ENCODE measurements around the gene TDRD9. TPM values are rescaled to one million over a fixed set of nuclear protein-coding genes. Genes with fewer than 3 reads are reported as not detected.

The TDRD9 gene
- total RNA-seq, 6 experiments from 2014 or later, result 0.31 to 0.86 (median 0.43) TPM; not detected in 1

DNA sequence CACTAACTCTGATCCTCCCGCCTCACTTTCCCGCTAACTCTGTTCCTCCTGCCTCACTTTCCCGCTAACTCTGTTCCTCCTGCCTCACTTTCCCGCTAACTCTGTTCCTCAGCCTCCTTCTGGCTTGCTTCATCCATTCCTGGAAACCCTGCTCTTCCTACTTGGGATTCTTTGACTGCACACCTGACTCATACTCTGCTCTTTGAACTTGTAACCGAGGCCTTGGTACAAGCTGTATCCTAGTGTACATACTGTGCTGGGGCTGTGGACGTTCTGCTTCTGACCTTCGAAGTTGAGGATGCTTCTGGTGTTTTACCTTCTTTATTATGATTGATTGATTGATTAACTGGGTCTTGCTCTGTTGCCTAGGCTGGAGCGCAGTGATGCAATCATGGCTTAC lies 77.2 kb downstream of the TDRD9 start:
- TF ChIP-seq, protein P1, sequence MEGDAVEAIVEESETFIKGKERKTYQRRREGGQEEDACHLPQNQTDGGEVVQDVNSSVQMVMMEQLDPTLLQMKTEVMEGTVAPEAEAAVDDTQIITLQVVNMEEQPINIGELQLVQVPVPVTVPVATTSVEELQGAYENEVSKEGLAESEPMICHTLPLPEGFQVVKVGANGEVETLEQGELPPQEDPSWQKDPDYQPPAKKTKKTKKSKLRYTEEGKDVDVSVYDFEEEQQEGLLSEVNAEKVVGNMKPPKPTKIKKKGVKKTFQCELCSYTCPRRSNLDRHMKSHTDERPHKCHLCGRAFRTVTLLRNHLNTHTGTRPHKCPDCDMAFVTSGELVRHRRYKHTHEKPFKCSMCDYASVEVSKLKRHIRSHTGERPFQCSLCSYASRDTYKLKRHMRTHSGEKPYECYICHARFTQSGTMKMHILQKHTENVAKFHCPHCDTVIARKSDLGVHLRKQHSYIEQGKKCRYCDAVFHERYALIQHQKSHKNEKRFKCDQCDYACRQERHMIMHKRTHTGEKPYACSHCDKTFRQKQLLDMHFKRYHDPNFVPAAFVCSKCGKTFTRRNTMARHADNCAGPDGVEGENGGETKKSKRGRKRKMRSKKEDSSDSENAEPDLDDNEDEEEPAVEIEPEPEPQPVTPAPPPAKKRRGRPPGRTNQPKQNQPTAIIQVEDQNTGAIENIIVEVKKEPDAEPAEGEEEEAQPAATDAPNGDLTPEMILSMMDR (IDR thresholded peaks at IDR 0.05), result no peak
- TF ChIP-seq POLR2A (IDR thresholded peaks at IDR 0.05), result no peak
- DNase-seq, result no peak
- Histone ChIP-seq H3K36me3 (no peaks in the 10 kb centered on the region), H3K4me3 (no peak overlapping the region), H3K27ac (no peak overlapping the region), H3K4me1 (no peaks in the 10 kb centered on the region), H3K27me3 (no peaks in the 10 kb centered on the region), H3K9me3 (no peaks in the 10 kb centered on the region)
- intact Hi-C loops (cut with DNase I), result no loop called here
- 74% methylated on average over 7 of the region's 8 CpGs for WGBS (ENCODE audit: insufficient coverage, low coverage, low lambda C conversion rate, missing lambda C conversion rate)
- no peak for ATAC-seq

DNA sequence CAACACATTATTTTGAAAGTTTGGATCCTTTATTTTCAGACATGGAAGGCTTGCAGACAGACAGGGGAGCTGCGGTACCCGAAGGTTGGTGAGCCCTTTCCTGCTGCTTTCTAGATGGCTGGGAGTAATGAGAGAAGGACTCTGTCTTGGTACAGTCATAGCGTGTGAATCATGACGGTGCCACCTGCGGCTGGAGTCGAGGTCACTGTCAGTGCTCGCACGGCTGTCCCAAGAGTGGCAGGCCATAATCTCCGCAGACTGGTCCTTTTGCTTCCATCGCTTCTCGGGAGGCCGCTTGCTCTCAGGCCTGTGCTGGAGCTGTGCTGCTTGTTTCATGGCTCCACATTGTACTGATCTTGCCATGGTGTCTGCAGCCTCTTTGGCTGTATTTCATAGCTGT lies 78.9 kb downstream of the TDRD9 start:
- intact Hi-C loops (cut with DNase I), result no loop called here
- no peak for ATAC-seq

DNA sequence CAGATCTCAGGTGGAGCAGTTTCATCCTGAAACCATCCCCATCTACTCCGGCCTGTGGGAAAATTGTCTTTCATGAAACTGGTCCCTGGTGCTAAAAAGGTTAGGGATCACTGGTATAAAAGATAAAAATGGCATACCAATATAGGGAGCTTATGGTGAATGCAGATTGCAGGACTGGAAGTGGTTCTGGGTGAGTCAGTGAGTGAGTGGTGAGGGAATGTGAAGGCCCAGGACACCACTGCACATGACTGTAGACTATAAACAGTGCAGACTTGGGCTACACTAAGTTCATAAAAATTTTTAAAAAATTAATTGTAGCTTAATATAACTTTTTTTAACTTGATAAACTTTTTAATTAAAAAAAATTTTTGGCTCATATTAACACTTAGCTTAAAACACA lies 81.0 kb downstream of the TDRD9 start:
- 85% methylated on average over 1 of the region's 1 CpG for WGBS (ENCODE audit: insufficient coverage, low coverage, low lambda C conversion rate, missing lambda C conversion rate)
- no peaks in the 10 kb centered on the region for H3K4me1 ChIP-seq
- ATAC-seq (no peak), DNase-seq (no peak)
- no peaks in the 10 kb centered on the region for H3K27me3 ChIP-seq
- TF ChIP-seq, protein P1 (IDR thresholded peaks at IDR 0.05), result no peak
- TF ChIP-seq POLR2A (IDR thresholded peaks at IDR 0.05), result no peak
- H3K27ac ChIP-seq, result no peak overlapping the region
- H3K4me3 ChIP-seq, result no peak overlapping the region
- intact Hi-C loops (cut with DNase I), result no loop called here
- H3K36me3 ChIP-seq, result no peaks in the 10 kb centered on the region
- H3K9me3 ChIP-seq, result no peaks in the 10 kb centered on the region

More for the DNA sequence above, 78.9 kb downstream of the TDRD9 start:
- WGBS (ENCODE audit: insufficient coverage, low coverage, low lambda C conversion rate, missing lambda C conversion rate), result 86% methylated on average over 2 of the region's 12 CpGs
- Histone ChIP-seq H3K4me1 (no peaks in the 10 kb centered on the region), H3K27me3 (no peaks in the 10 kb centered on the region), H3K4me3 (no peak overlapping the region), H3K9me3 (no peaks in the 10 kb centered on the region), H3K36me3 (no peaks in the 10 kb centered on the region), H3K27ac (no peak overlapping the region)
- DNase-seq, result no peak
- TF ChIP-seq POLR2A (IDR thresholded peaks at IDR 0.05), result no peak
- TF ChIP-seq, protein P1 (IDR thresholded peaks at IDR 0.05), result no peak

DNA sequence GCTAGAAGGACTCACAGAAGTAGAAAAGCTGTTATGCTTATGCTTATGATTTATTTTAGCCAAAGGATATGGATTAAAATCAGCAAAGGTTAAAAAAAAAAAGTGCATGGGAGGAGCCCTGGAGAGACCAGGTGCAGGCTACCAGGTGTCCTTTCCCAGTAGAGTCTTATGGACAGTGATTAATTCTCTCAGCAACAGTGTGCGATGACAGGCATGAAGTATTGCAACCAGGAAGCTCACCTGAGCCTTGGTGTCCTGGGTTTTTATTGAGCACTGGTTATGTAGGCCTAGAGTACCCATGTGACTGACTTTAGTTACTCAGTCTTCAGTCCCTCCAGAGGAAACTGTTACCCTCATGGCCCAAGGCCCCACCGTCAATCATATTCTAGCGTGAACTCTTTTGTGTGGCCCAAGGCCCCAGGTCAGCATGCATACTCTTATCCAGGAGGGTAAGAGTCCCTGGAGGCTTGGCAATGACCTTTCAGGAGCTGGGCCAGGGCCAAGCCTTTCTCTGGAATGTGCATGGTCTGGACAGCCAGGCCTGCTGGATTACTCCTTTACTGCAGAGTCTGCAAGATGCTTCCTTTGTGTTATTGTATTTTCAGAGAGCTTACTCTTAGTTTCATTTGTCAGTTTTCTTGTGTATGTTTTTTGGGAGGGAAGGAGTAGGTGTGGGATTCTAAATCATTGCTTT lies 83.7 kb downstream of the TDRD9 start:
- Histone ChIP-seq H3K27me3 (no peaks in the 10 kb centered on the region), H3K27ac (no peak overlapping the region), H3K4me1 (no peaks in the 10 kb centered on the region), H3K9me3 (no peaks in the 10 kb centered on the region), H3K36me3 (no peaks in the 10 kb centered on the region), H3K4me3 (no peak overlapping the region)
- WGBS (ENCODE audit: insufficient coverage, low coverage, low lambda C conversion rate, missing lambda C conversion rate), result 95% methylated on average over 3 of the region's 3 CpGs
- no peak for TF ChIP-seq POLR2A (IDR thresholded peaks at IDR 0.05)
- TF ChIP-seq, protein P1 (IDR thresholded peaks at IDR 0.05), result no peak
- DNase-seq (no peak), ATAC-seq (no peak)
- intact Hi-C loops (cut with DNase I), result no loop called here
